NCI-H2081 (cell line): Measurements from ENCODE around the gene NUAK1.

ENCODE experiments used
- DNase-seq, 2 experiments: peaks; one replicate each; lab custom pipeline; 2025; lab: John Stamatoyannopoulos, UW

NUAK1 gene

DNA sequence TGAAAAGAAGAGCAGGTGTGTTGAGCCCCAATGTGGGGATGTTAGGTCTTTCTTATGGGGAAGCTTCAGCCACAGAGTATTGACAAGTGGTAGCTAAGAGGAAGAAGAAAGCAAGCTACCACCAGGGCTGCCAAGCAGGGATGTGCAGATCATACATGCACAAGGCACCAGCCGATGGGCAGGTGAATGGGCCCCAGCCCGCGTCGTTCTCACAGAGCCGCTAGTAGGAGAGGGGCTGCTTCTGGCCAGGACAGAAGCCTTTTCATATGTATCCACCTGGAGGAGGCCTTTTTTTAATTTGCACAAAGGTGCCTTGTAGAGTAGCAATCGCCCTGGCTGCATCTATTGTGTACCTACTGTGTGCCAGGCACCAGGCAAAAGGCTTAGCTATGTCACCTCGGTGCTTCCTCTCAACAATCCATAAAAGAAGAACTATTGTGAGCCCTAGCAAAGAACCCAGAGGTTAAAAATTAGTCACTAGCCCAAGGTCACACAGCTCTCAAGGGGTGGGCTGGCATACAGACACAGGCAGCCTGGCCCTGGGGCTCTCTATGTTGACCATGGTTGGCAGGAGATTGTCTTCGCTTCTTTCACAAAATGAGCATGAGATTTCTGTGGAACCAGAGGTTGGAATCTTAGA is 8.2 kb downstream of the NUAK1 start:
- no peak for DNase-seq

DNA sequence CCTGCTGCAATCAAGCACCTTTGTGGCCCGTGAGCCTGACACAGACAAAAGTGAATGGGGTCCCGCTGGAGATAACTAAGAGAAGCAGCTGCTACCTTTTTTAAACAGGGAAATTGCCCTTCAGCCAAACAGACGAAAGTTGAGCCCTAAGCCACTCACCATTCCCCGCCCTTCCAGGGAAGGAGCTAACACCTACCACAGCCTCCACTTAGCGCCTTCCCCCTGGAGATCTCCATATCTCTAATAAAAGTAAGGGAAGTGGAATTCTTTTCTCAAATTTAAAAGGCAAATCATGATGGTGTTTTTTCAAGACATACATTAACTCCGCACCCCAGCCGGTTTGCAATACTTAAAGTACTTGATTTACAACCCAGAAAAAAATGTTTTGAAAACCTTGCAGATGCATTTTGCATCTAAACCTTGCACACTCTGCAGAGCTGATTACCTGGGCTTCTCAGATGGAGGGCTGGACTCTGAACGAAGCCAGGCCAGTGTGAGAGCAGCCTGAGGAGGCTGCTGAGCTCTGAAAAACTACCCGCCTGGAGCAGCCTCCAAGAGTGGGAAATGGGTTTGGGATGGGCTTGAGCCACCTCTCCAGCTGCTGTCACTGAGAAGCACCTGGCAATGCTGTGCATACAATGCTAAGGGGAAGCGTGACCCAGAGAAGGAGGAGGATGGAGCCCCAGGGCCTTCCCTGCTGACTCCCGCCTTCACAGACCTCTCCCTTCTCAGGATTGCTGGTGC is 10.0 kb downstream of the NUAK1 start:
- DNase-seq, result peak; percentile 33 to 43

DNA sequence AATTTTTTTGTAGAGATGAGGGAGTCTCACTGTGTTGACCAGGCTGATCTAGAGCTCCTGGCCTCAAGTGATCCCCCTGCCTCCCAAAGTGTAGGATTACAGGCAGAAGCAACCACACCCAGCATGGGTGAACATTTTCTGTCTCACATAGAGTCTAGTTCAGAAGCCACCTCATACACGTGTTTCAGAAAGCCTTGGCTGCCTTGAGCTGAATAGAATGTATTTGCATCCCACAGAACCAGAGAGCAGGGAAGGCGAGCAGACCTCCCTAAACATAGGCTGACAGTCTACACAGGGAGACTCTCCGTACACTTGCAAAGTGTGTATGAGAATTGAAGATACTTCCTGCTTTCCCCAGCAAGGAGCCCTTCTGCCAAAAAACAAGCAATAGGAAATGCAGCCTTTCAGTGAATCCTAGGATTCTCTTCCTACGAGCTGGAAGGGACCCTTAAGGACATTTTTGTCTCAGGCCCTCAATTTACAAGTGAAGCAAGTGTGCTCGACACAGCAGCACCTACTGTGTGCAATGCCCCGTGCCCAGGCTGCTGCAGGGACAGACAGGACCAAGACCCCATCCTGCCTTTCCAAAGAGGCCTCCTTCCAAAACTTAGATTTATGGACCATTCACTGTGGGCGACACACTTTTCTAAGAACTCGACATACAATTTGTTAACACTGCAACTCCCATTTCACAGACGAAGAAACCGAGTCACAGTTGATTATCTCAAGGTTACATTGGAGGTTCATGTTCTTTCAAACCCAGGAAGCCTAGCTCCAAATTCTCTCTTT is 11.2 kb downstream of the NUAK1 start:
- no peak for DNase-seq

DNA sequence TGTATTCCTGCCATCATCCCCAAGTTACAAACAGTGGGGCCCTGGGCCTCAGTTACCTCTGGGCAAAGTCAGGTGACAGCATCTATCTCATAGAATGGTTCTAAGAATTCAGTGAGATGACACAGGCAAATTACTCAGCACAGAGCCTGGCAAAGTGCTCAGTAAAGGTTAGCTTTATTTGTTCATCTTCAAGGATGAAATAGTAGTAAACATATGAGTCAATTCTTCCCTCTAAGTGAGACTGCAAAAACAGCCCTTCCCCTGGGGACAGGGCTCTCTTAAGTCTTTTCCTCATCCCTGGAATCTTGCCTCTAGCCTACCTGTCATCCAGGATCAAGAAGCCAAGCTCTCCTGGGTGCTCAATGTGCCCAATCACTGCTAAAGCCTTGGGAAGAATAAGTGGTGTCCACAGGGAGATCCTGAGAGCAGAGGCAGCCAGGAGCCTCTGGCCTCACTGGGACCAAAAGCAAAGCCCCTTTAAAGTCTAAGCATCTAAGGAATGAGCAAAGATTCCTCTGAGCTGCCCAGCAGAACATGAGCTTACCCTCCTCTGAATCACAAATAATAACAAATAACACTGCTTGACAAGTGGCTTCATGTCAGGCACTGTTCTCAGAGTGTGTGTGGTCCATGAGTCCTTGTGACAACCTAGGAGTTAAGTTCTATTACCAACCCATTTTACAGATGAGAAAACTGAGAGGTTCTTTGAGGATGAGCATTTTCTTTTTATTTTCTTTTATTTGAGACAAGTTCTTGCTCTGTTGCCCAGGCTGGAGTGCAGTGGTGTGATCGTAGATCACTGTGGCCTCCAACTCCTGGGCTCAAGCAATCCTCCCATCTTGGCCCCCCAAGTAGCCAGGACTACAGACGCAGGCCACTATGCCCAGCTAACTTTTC is 12.1 kb downstream of the NUAK1 start:
- DNase-seq, result no peak

DNA sequence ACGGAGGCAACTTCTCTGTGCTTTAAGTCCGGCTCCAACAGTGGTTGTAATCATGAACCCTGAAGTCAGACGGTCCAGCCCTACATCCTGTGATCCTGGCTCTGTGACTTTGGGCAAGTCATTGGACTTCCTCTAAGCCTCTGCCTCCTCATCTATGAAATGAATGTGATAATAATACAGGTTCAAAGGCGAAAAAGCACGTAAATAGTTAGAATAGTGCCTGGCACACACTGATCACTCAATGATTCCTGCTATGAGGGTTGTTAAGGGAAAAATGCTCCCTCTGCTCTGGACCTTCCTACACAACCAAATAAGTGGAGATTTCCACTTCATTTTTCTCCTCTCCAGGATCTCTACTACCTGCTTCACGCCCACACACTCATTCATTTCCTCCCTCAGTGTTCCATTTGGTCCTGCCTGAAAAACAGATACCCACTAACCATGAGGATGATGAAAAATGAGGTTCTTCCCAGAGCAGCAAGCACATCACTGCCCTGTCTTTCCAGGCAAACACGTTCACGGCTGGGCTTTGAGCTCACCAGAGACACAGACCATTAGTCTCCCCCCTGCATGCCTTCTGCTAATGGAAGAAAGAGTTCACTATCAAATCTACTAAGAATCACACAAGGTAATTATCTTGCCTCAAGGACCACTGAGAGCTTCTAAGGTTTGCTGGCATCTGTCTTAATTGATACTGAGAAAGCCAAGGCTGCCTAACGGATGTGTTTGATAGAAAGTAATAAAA is 13.2 kb downstream of the NUAK1 start:
- DNase-seq, result no peak

DNA sequence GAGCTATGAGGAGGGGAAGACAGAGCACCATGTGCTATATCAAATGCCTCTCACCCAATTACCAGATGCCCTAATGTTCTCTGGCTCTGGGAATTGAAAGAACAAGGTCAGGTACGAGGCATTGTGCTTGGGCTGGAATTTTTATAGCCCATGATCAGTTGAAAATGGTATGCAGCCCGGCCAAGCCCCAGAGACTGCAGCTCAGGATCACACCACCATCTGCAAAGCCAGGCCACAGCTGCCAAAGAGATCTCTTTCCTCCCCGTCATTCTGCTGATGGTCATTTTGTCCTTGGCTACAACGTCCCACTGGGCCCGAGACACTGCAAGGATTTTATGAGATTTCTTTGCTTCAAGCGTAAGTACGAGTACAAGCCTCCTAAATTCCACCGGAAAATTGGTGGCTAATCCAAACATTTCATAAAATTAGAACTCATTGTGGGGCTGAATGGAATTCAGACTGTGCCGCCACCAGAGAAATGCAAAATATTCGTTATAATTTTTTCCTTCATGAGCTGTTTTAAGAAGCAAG is 15.1 kb downstream of the NUAK1 start:
- DNase-seq, result no peak

DNA sequence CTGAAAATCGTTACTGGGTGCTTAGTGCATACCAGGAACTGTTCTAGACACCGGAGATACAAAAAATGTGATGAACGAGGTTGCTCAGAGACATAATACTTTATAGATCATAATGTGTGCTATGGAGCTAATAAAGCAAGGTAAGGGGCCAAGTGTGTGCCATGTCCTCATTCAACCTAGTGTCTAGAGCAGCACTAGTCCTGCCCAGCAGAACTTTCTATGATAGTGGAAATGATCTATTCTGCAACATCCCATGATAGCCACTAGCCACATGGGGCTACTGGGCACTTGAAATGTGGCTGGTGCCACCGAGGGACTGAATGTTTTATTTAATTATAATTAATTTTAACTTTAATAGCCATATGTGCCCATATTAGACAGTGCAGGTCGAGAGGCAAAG is 15.6 kb downstream of the NUAK1 start:
- DNase-seq, result no peak

DNA sequence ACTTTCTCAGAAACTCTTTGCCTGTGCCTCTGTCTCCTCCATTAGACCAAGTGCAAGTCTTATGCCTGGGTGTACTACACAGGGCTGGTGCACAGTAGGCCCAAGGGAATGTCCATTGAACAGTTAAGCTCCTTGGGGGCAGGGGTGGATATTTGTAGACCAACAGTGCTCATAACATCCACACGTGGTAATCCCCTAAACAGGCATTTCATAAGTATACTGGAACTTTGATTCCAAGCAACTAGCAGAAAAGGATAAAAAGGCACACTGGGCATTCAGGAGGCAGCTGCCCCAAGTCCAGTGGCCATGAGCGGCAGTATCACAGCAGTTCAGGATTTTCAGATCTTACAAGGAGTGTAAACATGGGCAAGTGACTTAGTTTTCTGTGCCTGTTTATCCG is 16.8 kb downstream of the NUAK1 start:
- DNase-seq, result no peak

DNA sequence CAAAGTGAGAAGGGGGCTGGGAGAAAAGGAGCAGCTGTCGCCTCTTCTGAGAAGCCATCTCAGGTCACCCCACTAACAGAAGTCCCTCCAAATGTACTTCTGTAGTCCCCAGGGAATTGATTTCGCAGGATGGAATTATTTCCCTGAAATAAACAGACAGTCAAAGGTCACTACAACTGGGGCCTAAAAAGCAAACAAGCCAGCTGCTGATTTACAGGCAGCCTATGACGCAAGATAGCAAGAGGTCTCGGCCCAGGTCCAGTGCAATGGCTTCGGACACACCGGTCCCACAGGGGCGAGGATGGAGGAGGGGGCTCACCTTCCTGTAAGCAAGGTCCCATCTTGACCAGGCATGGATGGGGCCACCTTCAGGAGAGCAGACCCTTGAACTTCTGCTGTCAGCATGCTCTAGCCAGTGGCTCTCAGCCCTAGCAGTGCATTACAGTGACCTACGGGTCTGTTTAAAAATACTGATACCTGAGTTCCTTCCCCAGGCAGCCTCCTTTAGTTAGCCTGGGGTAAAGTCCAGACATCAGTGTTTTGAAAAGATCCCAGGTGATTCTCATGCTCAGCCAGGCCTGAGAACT is 18.1 kb downstream of the NUAK1 start:
- DNase-seq, result no peak

DNA sequence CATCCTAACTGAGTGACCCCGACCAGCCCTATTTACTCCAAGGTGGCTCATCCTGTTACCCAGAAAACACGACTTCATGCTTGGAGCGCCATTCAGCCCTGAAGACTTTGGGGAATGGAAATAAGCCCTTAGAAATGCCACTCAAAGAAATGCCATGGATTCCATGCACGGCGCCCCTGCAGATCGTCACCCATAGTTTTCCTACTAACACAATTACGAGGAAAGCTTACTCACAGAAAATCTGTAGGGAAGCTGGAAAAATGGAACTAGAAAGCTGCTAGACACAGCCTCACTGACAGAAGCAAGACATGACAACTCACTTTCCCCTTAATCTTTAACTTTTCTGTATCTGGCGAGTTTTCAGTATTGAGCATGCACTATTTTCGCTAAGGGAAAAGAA is 19.5 kb downstream of the NUAK1 start:
- DNase-seq, result no peak

DNA sequence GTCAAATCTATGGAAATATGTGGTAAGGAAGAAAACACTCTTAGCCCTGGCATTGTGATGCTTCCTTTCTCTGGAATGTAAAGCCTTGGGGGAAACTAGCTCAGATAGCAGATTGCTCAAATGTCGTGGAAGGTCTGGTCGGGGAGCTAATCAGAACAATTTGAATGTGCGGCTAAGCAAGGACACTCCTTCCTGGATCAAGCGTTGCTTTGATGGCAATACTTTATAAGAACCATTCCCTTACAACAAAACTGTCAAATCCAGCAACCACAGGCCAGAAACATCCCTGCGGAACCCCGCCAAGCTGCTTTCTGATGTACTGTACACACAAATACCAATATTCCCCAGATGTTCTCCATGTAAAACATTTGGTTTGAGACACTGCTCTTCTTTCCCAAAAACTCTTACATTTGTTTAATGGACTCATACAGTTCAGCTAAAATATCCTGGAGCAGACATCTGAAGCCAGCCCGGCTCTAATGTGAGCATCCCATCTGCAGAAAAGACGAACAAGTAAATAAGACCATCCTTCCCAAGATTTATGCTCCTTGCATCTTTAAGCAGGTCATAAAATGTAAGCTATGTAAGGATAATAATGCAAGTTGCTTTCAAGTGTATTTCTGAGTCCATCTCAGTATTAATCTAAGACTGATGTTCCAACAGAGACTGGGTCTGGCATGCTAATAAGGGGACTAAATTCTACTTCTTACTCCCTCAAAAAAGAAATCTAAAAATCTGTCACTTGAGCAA is 20.2 kb downstream of the NUAK1 start:
- DNase-seq, result no peak

DNA sequence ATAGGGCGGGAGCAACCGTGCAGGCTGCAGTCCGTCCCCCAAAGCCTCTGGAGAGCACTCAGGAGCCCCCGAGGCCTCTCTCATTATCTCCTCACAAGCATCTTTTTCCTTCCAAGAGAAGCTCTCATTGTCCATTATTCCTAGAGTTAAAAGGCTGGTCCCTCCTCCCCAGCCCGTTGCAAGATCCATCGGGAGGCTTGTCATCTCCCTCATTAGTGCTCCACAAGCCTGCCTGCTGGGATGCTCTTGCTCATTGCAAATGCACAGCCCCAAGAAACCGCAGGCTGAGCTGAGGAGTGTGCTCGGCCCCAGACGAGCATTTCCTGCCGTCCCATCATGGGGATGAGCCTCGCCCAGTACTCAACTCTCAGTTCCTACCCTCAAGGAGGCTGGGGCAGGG is 23.3 kb downstream of the NUAK1 start:
- no peak for DNase-seq

DNA sequence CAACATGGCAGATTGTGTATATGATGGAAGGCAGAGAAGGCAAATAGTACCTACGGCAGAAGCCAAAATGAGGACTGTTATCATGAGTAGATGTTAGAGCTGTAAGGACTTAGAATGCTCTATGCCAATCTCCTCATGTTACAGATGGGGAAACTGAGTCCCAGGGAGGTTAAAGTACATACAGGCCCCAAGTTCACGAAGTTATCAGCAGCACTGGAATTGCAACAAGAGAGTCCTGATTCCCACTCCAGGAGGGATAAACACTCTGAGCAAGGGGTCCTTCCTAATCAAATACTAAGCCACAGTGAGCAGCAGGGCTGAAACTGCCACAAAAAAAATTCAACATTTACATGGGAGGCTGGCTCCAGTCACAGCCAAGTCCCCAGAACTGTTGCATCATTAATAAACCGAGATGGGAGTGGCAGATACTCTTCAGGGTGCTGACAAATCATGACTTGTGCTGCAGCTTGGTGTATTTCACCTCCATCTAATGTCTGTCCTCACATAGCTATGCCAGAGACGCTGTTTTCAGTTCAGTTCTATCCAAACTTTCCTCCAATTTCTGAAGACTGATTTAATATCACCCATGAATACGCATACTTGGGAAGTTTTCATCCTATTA is 24.2 kb downstream of the NUAK1 start:
- DNase-seq, result no peak

DNA sequence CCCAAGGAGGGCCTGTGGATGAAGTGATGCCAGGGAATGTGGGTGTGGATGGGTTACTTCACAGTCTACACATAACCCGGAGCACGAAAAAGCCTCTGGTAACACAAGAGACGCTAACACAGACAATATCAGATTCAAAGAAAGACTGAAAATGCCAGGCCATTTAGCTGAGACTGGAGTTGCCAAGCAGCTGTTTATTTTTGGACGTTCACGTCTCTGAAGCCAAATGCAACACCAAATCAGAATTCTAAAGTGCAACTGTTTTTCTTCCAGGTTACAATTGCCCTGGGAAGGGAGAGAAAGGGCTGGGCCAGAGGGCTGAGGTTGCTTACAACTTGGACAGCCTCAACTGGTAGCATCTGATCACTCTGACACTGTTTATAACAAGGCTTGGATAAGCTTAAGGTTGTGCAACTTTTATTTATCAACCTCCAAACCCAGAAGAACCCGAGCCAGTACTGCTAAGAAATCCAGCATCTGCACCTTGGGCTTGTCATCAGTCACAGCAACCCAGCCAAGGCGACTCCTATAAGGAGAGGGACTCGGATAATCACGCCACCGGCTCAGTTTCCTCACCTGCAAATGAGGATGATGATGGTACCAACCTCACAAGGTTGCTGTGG is 24.8 kb downstream of the NUAK1 start:
- no peak for DNase-seq

DNA sequence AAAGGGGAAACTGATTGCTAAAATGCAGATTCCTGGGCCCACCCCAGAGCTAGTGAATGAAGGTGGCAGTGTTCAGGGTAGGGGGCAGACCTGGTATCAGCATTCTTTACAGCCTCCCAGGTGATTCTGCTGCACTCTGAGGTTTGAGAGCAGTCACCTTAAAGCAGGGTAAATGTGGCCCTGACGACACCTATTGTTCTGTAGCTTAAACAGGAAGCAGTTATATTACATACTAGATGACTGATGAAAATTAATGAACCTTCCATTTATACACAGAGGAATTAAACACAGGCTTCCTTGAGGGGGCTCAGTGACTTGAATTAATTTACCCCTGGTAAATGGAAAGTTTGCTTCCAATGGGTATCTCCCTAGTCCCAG is 25.3 kb downstream of the NUAK1 start:
- peak in 1 of 2 experiments; percentile 38 for DNase-seq

DNA sequence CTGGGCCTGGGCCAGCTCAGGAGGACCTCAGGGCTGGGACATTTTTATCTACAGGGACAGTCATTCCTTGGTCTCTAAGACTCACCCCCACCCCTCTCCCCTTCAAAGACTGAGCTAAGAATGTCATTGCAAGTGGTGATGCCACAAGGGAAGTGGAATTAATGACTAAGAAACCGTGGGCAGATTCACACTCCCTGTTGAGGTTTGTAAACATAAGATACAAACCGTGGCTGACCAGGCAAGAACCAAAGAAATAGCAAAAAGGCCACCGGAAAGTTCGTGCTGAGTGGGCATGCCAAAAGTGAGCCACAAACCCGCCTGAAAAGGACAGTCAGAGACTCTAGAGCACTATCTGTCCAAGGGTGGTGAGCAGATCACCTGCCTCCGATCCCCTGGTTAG is 25.7 kb downstream of the NUAK1 start:
- no peak for DNase-seq

DNA sequence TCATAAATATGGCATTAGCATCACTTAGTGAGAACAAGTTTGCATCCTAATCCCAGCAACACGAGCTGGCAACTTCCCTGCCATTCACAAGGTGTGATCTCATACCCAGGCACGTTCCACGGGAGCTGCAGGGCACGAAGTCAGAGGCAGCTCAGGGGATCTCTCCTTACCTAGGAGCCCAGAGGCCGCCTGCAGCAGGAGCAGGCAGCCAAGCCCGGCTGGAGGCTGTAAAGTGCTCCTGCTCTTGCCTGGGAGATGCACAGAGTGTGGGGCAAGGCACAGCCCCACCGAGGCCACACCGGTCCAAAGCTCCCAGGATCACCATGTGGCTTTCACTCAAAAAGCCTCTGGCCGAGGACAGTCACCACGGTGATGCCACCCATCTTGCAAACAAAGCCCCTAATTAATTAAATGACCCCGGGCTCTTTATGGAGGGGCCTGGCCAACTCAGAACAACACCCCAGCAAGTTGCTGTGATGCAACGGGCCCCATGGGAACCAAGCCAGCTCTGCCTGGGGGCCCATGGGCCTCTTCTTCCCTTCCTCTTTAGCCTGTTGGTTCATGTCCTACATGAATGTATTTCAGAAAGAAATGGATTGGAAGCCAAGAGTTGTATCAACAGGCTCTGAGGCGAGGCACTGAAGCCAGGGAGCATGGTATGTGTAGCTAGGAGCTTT is 26.5 kb downstream of the NUAK1 start:
- no peak for DNase-seq

DNA sequence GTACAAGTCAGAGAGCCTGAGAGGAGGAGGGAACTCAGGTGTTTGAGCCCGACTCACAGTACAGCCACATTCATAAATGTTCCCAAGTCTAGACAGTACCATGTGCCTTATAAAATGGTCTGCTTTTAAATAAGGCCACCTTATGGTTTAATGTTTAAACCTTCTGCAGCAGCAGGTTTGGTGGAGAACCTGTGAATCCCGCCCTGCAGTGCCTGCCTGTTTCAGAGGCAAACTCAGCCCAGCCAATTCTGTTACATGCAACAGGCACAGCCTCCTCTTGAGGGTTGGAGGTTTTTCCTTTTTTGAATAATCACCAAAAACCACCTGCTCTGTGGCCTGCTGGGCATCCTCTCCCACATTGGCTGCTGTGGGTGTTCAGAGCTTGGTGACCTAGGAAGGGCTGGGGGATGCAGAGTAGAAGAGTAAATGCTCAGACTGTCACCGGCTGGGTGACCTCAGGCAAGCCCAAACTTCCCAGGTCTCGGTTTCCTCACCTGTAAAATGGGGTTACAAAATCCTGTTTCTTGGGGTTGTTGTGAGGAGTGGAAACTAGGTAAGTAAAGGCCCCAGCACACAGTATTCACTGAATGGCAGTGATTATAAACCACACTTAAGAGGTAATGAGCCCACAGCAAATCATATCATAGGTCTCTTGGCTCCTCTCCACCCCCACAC is 28.0 kb downstream of the NUAK1 start:
- no peak for DNase-seq
